Breast epithelium (tissue), 3 donors: ENCODE data around the gene RAMP1.

Experiments used
- POLR2A ChIP-seq: fragments of 450-650 bp; IDR thresholded peaks from one replicate; pipeline ENCODE4 v1.6.1; 2016; ENCODE audit warnings: antibody characterized with exemption, mild to moderate bottlenecking, moderate library complexity
- POLR2AphosphoS5 ChIP-seq, 3 donors: sonication (generic); formaldehyde crosslinking; IDR thresholded peaks; one replicate each; pipeline ENCODE4 v1.6.1; 2017; ENCODE audit warnings: antibody characterized with exemption in 3 of 3
- TF ChIP-seq, protein P1 (sequence below), 3 donors: fragments of 450-650 bp; IDR thresholded peaks; one replicate each; pipeline ENCODE4 v1.5.1; 2016 to 2017; ENCODE audit warnings: antibody characterized with exemption in 3 of 3, mild to moderate bottlenecking in 3 of 3, moderate library complexity in 3 of 3

DNA sequence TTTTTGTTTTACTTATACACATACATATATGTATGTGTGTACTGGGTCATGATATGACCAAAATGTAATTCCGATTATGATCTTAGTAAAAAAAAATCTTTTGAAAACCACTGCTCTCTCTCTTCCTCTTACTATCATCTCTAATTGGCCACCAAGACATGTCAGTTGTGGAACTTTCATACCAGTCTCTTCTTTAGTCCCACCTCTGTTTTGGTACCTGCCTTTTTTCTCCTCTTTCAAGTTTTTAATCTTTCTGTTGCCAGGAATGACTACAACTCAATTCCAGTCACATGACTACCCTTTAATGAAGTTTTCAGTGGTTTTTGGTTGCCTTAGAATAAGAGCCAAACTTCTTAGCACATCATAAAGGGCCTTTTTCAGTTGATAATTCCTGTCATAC, 43.8 kb upstream of the RAMP1 start:
- TF ChIP-seq, protein P1, sequence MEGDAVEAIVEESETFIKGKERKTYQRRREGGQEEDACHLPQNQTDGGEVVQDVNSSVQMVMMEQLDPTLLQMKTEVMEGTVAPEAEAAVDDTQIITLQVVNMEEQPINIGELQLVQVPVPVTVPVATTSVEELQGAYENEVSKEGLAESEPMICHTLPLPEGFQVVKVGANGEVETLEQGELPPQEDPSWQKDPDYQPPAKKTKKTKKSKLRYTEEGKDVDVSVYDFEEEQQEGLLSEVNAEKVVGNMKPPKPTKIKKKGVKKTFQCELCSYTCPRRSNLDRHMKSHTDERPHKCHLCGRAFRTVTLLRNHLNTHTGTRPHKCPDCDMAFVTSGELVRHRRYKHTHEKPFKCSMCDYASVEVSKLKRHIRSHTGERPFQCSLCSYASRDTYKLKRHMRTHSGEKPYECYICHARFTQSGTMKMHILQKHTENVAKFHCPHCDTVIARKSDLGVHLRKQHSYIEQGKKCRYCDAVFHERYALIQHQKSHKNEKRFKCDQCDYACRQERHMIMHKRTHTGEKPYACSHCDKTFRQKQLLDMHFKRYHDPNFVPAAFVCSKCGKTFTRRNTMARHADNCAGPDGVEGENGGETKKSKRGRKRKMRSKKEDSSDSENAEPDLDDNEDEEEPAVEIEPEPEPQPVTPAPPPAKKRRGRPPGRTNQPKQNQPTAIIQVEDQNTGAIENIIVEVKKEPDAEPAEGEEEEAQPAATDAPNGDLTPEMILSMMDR (IDR thresholded peaks at IDR 0.05) = no peak
- TF ChIP-seq POLR2A (no peak), POLR2AphosphoS5 (IDR thresholded peaks at IDR 0.05) (no peak)
